Muscle of leg (tissue), 11 donors: ENCODE results near the gene ZNF248. TPM values are rescaled to one million over a fixed set of nuclear protein-coding genes. Genes with fewer than 3 reads are reported as not detected.
"Not testable (repeated sequence)": the region's sequence is repeated elsewhere in the genome, so short reads cannot be mapped to it uniquely, and the experiment has no call there.

Source experiments
- DNase-seq: peaks from one replicate; pipeline ENCODE4 v3.0.0; 2013
- H3K27ac ChIP-seq: one replicate; pipeline ENCODE4 v1.5.1; 2013; ENCODE audit warnings: mild to moderate bottlenecking, low read length, control low read depth
- H3K27me3 ChIP-seq: one replicate; pipeline ENCODE4 v1.6.1; 2013; ENCODE audit warnings: low read length; ENCODE audit not compliant: control insufficient read depth, insufficient read depth
- H3K36me3 ChIP-seq: one replicate; pipeline ENCODE4 v1.6.1; 2013; ENCODE audit warnings: low read length; ENCODE audit not compliant: control insufficient read depth, insufficient read depth
- H3K4me1 ChIP-seq: one replicate; pipeline ENCODE4 v1.6.1; 2013; ENCODE audit warnings: low read length; ENCODE audit not compliant: control insufficient read depth, insufficient read depth
- H3K4me3 ChIP-seq: one replicate; pipeline ENCODE4 v1.5.1; 2013; ENCODE audit warnings: low read length, control low read depth
- H3K9me3 ChIP-seq: replicated peaks from 2 replicates; pipeline ENCODE4 v1.6.1; 2013; ENCODE audit warnings: low read depth, low read length; ENCODE audit not compliant: control insufficient read depth
- WGBS: methylation state at CpG from one replicate; pipeline ENCODE4 v1.1.5; 2013; ENCODE audit warnings: missing lambda C conversion rate; ENCODE audit not compliant: insufficient coverage; 5-methylcytosine and 5-hydroxymethylcytosine counted together
- polyA plus RNA-seq, 8 donors: library from polyadenylated mRNA; unstranded; fragments of 120-200 nt; gene quantifications; one replicate each; pipeline versions ENCODE4 v1.2.1 to v1.2.3, GENCODE V29; 2013; ENCODE audit warnings: inconsistent platforms in 1 of 8, low replicate concordance in 1 of 8; ENCODE audit not compliant: insufficient read length in 8 of 8, insufficient read depth in 1 of 8
- total RNA-seq: library from RNA; stranded (reverse); fragments of 120-200 nt; gene quantifications from one replicate; pipeline ENCODE4 v1.2.4, GENCODE V29; 2013

The ZNF248 gene
- total and polyA plus RNA-seq, 9 donors, result 14.4 to 20.2 (median 17.0) TPM

DNA sequence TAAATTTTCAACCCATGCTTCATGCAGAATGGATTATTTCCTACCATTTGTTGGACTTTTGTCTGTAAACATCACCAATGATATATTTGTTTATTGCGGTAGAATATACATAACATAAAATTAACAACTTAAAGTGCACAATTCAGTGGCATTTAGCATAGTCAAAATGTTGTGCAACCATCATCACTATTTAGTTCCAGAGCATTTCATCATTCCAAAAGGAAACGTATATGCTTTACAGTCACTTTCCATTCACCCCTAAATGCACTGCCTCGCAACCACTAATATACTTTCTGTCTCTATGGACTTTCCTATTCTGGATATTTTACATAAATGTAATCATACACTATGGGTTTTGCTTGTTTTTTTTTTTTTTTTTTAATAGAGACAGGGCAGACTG lies 11.4 kb upstream of the ZNF248 start:
- WGBS, result no CpG with 5 or more reads among the region's 3 CpGs

GRCh38 chr10:37865957-37866803 lies 8.8 kb upstream of the ZNF248 start:
- Histone ChIP-seq H3K36me3 (no peaks in the 10 kb centered on the region), H3K27ac (no peak overlapping the region), H3K27me3 (no peaks in the 10 kb centered on the region), H3K9me3 (no peaks in the 10 kb centered on the region), H3K4me3 (no peak overlapping the region), H3K4me1 (no peaks in the 10 kb centered on the region)
- no peak for DNase-seq
- WGBS, result 83% methylated on average over 4 of the region's 9 CpGs

More for the DNA sequence above, 11.4 kb upstream of the ZNF248 start:
- H3K9me3 ChIP-seq, result peaks cover 2% of the 10 kb centered on the region
- H3K4me3 ChIP-seq, result no peak overlapping the region
- DNase-seq, result no peak
- H3K36me3 ChIP-seq, result no peaks in the 10 kb centered on the region
- H3K4me1 ChIP-seq, result no peaks in the 10 kb centered on the region
- no peak overlapping the region for H3K27ac ChIP-seq
- no peaks in the 10 kb centered on the region for H3K27me3 ChIP-seq

- Histone ChIP-seq H3K4me1 (no peaks in the 10 kb centered on the region), H3K36me3 (no peaks in the 10 kb centered on the region), H3K4me3 (no peak overlapping the region), H3K27ac (no peak overlapping the region), H3K9me3 (no peaks in the 10 kb centered on the region), H3K27me3 (no peaks in the 10 kb centered on the region)
- WGBS, result 60% methylated on average over 1 of the region's 3 CpGs
- no peak for DNase-seq
These were observed 7.9 kb upstream of the ZNF248 start for GRCh38 chr10:37865264-37865663.

DNA sequence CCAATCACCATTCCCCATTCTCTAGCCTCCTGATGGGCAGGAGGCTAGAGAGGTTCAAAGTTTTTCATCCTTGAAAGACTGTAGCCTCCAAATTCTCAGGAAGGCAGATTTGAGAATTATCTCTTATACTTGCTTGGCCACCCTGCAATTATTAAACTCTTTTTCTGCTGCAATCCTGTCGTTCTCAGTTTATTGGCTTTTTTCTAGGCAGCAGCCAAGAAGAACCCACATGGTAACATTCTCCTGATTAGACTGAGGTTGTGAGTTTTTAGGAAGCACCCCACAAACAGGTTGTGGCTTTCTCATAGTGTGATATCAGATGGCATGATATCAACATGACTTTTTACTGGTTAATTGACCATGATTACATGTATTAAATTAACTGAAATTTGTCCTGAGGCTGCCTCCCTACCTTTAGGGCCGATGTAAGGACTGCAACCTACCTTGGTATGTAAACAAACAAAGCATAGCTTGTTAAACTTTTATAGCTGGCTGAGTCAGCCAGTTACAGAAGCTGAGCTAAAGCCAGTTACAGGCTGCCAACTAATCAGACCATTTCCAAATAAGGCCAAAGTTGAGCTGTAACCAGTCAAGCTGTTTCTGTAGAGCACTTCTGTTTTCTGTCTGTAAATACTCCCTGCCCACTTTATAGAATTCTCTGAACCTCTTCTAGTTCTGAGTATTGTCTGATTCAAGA lies 3.2 kb upstream of the ZNF248 start:
- Histone ChIP-seq H3K4me3 (no peak overlapping the region), H3K36me3 (no peaks in the 10 kb centered on the region), H3K27me3 (no peaks in the 10 kb centered on the region), H3K9me3 (no peaks in the 10 kb centered on the region), H3K4me1 (peaks cover 8% of the 10 kb centered on the region), H3K27ac (no peak overlapping the region)
- no peak for DNase-seq
- 67% methylated on average over 2 of the region's 2 CpGs for WGBS

- not testable (repeated sequence) for H3K27ac ChIP-seq, H3K4me1 ChIP-seq, H3K4me3 ChIP-seq, H3K27me3 ChIP-seq, H3K9me3 ChIP-seq, DNase-seq, H3K36me3 ChIP-seq
- 91% methylated on average over 13 of the region's 16 CpGs for WGBS
These were observed 1.9 kb upstream of the ZNF248 start for GRCh38 chr10:37859270-37859669.

GRCh38 chr10:37856881-37857286 lies 526 bp downstream of the ZNF248 start:
- peaks cover 10% of the 10 kb centered on the region for H3K4me1 ChIP-seq
- H3K27ac ChIP-seq, result peak overlapping the region; percentile 98
- peak overlapping the region; percentile 67 for H3K4me3 ChIP-seq
- H3K27me3 ChIP-seq, result no peaks in the 10 kb centered on the region
- DNase-seq, result peak; percentile 43
- H3K9me3 ChIP-seq, result no peaks in the 10 kb centered on the region
- 0% methylated on average over 10 of the region's 16 CpGs for WGBS
- peaks cover 2% of the 10 kb centered on the region for H3K36me3 ChIP-seq

DNA sequence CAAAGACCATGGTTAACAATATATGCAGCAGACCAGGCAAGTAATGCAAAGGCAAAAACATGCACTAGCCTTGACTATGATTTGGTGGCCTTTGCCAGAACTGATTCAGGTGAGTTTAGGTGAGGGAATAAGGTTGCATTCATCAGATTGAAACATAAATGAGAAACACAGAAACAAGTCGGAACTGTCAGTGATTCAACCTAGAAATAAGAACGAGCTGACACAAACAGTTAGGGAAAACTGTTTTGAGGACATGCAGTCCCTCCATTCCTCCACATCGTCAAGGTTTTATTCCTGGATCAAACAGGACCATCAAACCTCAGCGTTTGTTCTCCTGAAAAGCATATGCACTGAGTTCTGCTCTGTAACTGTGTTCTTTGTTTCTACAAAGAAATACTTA lies 1.8 kb downstream of the ZNF248 start:
- Histone ChIP-seq H3K9me3 (no peaks in the 10 kb centered on the region), H3K36me3 (peaks cover 2% of the 10 kb centered on the region), H3K4me1 (peaks cover 10% of the 10 kb centered on the region), H3K4me3 (no peak overlapping the region), H3K27ac (no peak overlapping the region), H3K27me3 (no peaks in the 10 kb centered on the region)
- WGBS, result 43% methylated on average over 2 of the region's 4 CpGs
- no peak for DNase-seq

- Histone ChIP-seq H3K27ac (no peak overlapping the region), H3K4me1 (peaks cover 10% of the 10 kb centered on the region), H3K9me3 (no peaks in the 10 kb centered on the region), H3K27me3 (no peaks in the 10 kb centered on the region), H3K4me3 (no peak overlapping the region), H3K36me3 (peaks cover 2% of the 10 kb centered on the region)
- peak; percentile 57 for DNase-seq
These were observed 2.8 kb downstream of the ZNF248 start for GRCh38 chr10:37854626-37855025.

- peaks cover 11% of the 10 kb centered on the region for H3K36me3 ChIP-seq
- WGBS, result 100% methylated on average over 1 of the region's 2 CpGs
- no peaks in the 10 kb centered on the region for H3K4me1 ChIP-seq
- no peaks in the 10 kb centered on the region for H3K27me3 ChIP-seq
- H3K4me3 ChIP-seq, result no peak overlapping the region
- no peak overlapping the region for H3K27ac ChIP-seq
- peaks cover 12% of the 10 kb centered on the region for H3K9me3 ChIP-seq
- no peak for DNase-seq
These were observed 12.8 kb downstream of the ZNF248 start for GRCh38 chr10:37844644-37845043.

DNA sequence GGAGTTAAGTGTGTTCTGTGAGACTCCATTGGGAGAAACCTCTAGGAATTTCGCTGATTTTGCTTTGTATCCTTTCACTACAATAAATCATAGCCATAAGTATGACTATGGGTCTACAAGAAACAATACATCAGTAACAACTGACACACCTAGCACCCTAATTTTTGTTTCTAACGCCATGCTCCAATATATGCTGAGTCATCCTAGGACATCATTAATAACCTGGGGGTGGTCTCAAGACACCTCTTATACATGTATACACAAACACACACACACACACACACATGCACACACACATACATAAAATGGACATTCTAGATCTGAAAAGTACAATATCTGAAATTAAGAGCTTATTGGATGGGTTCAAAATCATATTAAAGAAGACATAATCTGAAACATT lies 18.2 kb downstream of the ZNF248 start:
- 100% methylated on average over 1 of the region's 2 CpGs for WGBS
- peaks cover 20% of the 10 kb centered on the region for H3K36me3 ChIP-seq
- DNase-seq, result no peak
- H3K27ac ChIP-seq, result no peak overlapping the region
- H3K4me1 ChIP-seq, result no peaks in the 10 kb centered on the region
- H3K27me3 ChIP-seq, result no peaks in the 10 kb centered on the region
- H3K9me3 ChIP-seq, result peaks cover 10% of the 10 kb centered on the region
- H3K4me3 ChIP-seq, result no peak overlapping the region
